Adrenal gland (tissue), 12 donors: Measurements from ENCODE around the gene ARHGAP36. TPM values are rescaled to one million over a fixed set of nuclear protein-coding genes. Genes with fewer than 3 reads are reported as not detected.

Source experiments
- DNase-seq, 7 donors: peaks; one replicate each; pipeline ENCODE4 v3.0.0-alpha.2; 2019 to 2020
- H3K27ac ChIP-seq, 5 donors: fragments of 200-600 bp; sonication (generic) in 4 of 5; 1 replicate in 3 of 5; 2 replicates in 2 of 5; pipeline versions ENCODE4 v1.5.1 to v1.8.0; 2016 to 2020; ENCODE audit warnings: mild to moderate bottlenecking in 1 of 5
- H3K27me3 ChIP-seq: fragments of 200-600 bp; 2 replicates; pipeline ENCODE4 v1.8.0; 2021
- H3K36me3 ChIP-seq, 2 donors: fragments of 200-600 bp; replicated peaks in 1 of 2; 1 replicate in 1 of 2; 2 replicates in 1 of 2; pipeline versions ENCODE4 v1.5.1 to v1.8.0; 2018 to 2022
- H3K4me1 ChIP-seq, 2 donors: fragments of 200-600 bp; replicated peaks in 1 of 2; 1 replicate in 1 of 2; 2 replicates in 1 of 2; pipeline versions ENCODE4 v1.5.1 to v1.8.0; 2018 to 2021
- H3K4me3 ChIP-seq, 4 donors: fragments of 200-600 bp; sonication (generic) in 3 of 4; one replicate each; pipeline ENCODE4 v1.5.1; 2016 to 2018
- H3K9me3 ChIP-seq, 3 donors: fragments of 200-600 bp; sonication (generic) in 1 of 3; replicated peaks in 1 of 3; 1 replicate in 2 of 3; 2 replicates in 1 of 3; pipeline versions ENCODE4 v1.5.1 to v1.8.0; 2016 to 2021
- CTCF ChIP-seq, 6 experiments: fragments of 450-650 bp in 4 of 6; fragments of 200-600 bp in 2 of 6; sonication (generic) in 1 of 6; IDR thresholded peaks; 1 replicate in 5 of 6; 2 replicates in 1 of 6; pipeline versions ENCODE4 v1.5.1 to v1.8.0; 2016 to 2021; ENCODE audit warnings: antibody characterized with exemption in 6 of 6, mild to moderate bottlenecking in 2 of 6, moderate library complexity in 1 of 6
- POLR2A ChIP-seq, 2 donors: fragments of 450-650 bp; IDR thresholded peaks; one replicate each; pipeline ENCODE4 v1.6.1; 2017; ENCODE audit warnings: antibody characterized with exemption in 2 of 2, mild to moderate bottlenecking in 2 of 2, moderate library complexity in 1 of 2
- WGBS, 4 donors: extraction: QIAGEN DNeasy Blood & Tissue Kit in 2 of 4; methylation state at CpG; one replicate each; pipeline versions ENCODE4 v1.1.5 to v1.1.7; 2013 to 2017; 5-methylcytosine and 5-hydroxymethylcytosine counted together
- intact Hi-C, 2 donors: fragments of 100-400 bp; cut with DNase I; formaldehyde crosslinking; loops; one replicate each; pipeline versions ENCODE4 v1.14.1 to v1.15.0; 2022 to 2023
- polyA plus RNA-seq, 3 donors: library from polyadenylated mRNA; stranded (reverse); fragments of 200-250 nt in 2 of 3; fragments of 350-450 nt in 1 of 3; fragmentation: Illumina TruSeq in 1 of 3; extraction: RNeasy Lipid Tissue Mini Kit (QIAGEN cat#74804) in 1 of 3; gene quantifications; one replicate each; pipeline ENCODE4 v1.2.3, GENCODE V29; 2013 to 2014
- total RNA-seq, 9 donors: library from RNA; depleted of rRNA in 4 of 9; stranded (reverse); fragments of >200 nt in 4 of 9; fragments of 120-200 nt in 1 of 9; fragmentation: NEBNext Ultra II Directional in 1 of 9; extraction: Animal tissue kit (Norgen Biotek cat#: 25700) in 1 of 9; gene quantifications; one replicate each; pipeline versions ENCODE4 v1.1.0 to v1.2.4, GENCODE V29; 2013 to 2023
- donor health status: healthy with polysubstance abuse.
- donor health status: Bipolar disorder and iron deficiency.
- donor health status: DM: yes; HTN: yes; CAD: no.
- donor health status: DM: no; HTN: no; CAD: no.
- donor health status: DM: no; HTN: no; CAD: no.
- donor health status: DM: yes; HTN: yes; CAD: no.

Gene ARHGAP36
- total and polyA plus RNA-seq, 12 donors, result 0.12 to 317 (median 13.6) TPM; not detected in 1

- no peaks in the 10 kb centered on the region for H3K4me1 ChIP-seq
- H3K27me3 ChIP-seq, result peaks cover 23% of the 10 kb centered on the region
- no peaks in the 10 kb centered on the region for H3K9me3 ChIP-seq
- H3K4me3 ChIP-seq, result no peak overlapping the region
- no peaks in the 10 kb centered on the region for H3K36me3 ChIP-seq
- TF ChIP-seq POLR2A (IDR thresholded peaks at IDR 0.05) (no peak), CTCF (IDR thresholded peaks at IDR 0.05) (no peak)
- peak in 1 of 7 donors; percentile 57 for DNase-seq
- H3K27ac ChIP-seq, result no peak overlapping the region
- WGBS, 4 donors, result 60 to 67% (median 65%) methylated on average over 2 of the region's 2 CpGs
- intact Hi-C loops, result no loop called here
Observed at GRCh38 chrX:131032354-131033230, 25.6 kb upstream of the ARHGAP36 start.

GRCh38 chrX:131034063-131034462, 24.1 kb upstream of the ARHGAP36 start:
- no peaks in the 10 kb centered on the region for H3K36me3 ChIP-seq
- no peaks in the 10 kb centered on the region for H3K9me3 ChIP-seq
- 58 to 75% (median 68%) methylated on average over 7 of the region's 7 CpGs for WGBS, 4 donors
- H3K4me3 ChIP-seq, result no peak overlapping the region
- intact Hi-C loops, result no loop called here
- no peak overlapping the region for H3K27ac ChIP-seq
- DNase-seq, result no peak
- H3K27me3 ChIP-seq, result peaks cover 17% of the 10 kb centered on the region
- H3K4me1 ChIP-seq, result no peaks in the 10 kb centered on the region
- TF ChIP-seq CTCF (IDR thresholded peaks at IDR 0.05), result no peak
- TF ChIP-seq POLR2A (IDR thresholded peaks at IDR 0.05), result no peak

- Histone ChIP-seq H3K27ac (no peak overlapping the region), H3K4me1 (no peaks in the 10 kb centered on the region), H3K27me3 (peaks cover 18% of the 10 kb centered on the region), H3K9me3 (no peaks in the 10 kb centered on the region), H3K4me3 (no peak overlapping the region), H3K36me3 (no peaks in the 10 kb centered on the region)
- intact Hi-C loops, result no loop called here
- no peak for TF ChIP-seq POLR2A (IDR thresholded peaks at IDR 0.05)
- no peak for TF ChIP-seq CTCF (IDR thresholded peaks at IDR 0.05)
- no peak for DNase-seq
Observed at GRCh38 chrX:131040781-131041180, 17.4 kb upstream of the ARHGAP36 start.

GRCh38 chrX:131041667-131042066, 16.5 kb upstream of the ARHGAP36 start:
- Histone ChIP-seq H3K4me1 (no peaks in the 10 kb centered on the region), H3K27me3 (peaks cover 18% of the 10 kb centered on the region), H3K36me3 (no peaks in the 10 kb centered on the region), H3K4me3 (no peak overlapping the region), H3K9me3 (no peaks in the 10 kb centered on the region), H3K27ac (no peak overlapping the region)
- 38 to 71% (median 57%) methylated on average over 6 of the region's 6 CpGs for WGBS, 4 donors
- intact Hi-C loops, result no loop called here
- TF ChIP-seq CTCF (IDR thresholded peaks at IDR 0.05) (no peak), POLR2A (IDR thresholded peaks at IDR 0.05) (no peak)
- DNase-seq, result no peak
